ENCODE data around the gene IL4R.

DNA sequence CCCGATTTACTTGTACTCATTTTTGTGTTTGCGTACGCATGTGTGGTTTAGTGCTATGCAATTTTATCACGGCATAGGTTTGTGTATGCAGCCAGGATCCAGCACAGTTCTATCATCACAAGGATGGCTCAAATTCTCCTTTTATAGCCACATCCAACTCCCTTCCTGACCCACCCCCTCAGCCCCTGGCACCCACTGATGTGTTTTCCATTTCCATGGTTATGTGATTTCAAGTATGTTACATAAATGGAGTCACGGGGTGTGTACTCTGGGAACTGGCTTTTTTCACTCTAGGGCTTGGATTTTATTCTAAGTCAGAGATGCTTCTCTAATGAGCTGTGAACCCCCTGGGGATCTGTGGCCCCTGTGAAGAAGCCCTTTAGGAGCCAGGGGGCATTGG lies 16.8 kb downstream of the IL4R start:
- TF ChIP-seq, protein P1, sequence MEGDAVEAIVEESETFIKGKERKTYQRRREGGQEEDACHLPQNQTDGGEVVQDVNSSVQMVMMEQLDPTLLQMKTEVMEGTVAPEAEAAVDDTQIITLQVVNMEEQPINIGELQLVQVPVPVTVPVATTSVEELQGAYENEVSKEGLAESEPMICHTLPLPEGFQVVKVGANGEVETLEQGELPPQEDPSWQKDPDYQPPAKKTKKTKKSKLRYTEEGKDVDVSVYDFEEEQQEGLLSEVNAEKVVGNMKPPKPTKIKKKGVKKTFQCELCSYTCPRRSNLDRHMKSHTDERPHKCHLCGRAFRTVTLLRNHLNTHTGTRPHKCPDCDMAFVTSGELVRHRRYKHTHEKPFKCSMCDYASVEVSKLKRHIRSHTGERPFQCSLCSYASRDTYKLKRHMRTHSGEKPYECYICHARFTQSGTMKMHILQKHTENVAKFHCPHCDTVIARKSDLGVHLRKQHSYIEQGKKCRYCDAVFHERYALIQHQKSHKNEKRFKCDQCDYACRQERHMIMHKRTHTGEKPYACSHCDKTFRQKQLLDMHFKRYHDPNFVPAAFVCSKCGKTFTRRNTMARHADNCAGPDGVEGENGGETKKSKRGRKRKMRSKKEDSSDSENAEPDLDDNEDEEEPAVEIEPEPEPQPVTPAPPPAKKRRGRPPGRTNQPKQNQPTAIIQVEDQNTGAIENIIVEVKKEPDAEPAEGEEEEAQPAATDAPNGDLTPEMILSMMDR (conservative IDR thresholded peaks at IDR 0.05; ENCODE audit: low read length), result no peak
- TF ChIP-seq EZH2phosphoT487 (IDR thresholded peaks at IDR 0.05; ENCODE audit: borderline replicate concordance), result no peak

Measured in Loucy (cell line).